H1 (cell line): ENCODE results near the gene SLC12A7. TPM values are rescaled to one million over a fixed set of nuclear protein-coding genes. Genes with fewer than 3 reads are reported as not detected.
A peak's percentile ranks its signal among the peaks of the same experiment; 100 is the strongest.
"Not testable (repeated sequence)": the region's sequence is repeated elsewhere in the genome, so short reads cannot be mapped to it uniquely, and the experiment has no call there.

Source experiments
- CTCF ChIA-PET: fragments of 300-600 bp; sonication (Branson Sonifier 250); formaldehyde crosslinking; loops from one replicate; lab custom pipeline; 2021; ENCODE audit not compliant: partially characterized antibody; lab: Charles Lee
- POLR2A ChIA-PET: fragments of 300-600 bp; sonication (Branson Sonifier 250); formaldehyde crosslinking; loops from one replicate; lab custom pipeline; 2021; ENCODE audit warnings: inconsistent platforms; ENCODE audit not compliant: partially characterized antibody; lab: Charles Lee
- DNase-seq, 2 experiments: peaks; one replicate each; pipeline versions ENCODE4 v3.0.0 to v3.0.0-alpha.2; 2010 to 2022; ENCODE audit warnings: low spot score in 2 of 2, low read depth in 1 of 2, mixed read lengths in 1 of 2
- FAIRE-seq: peaks from 2 replicates; lab custom pipeline; 2011; peaks lifted over from hg19 to GRCh38; lab: Jason Lieb, UNC
- H2AFZ ChIP-seq: 2 replicates; pipeline ENCODE4 v1.8.1; 2012; ENCODE audit warnings: low read length, inconsistent platforms
- H2AK5ac ChIP-seq: 2 replicates; pipeline ENCODE4 v1.6.1; 2013; ENCODE audit warnings: low read depth, low read length
- H2BK120ac ChIP-seq: replicated peaks from 2 replicates; pipeline ENCODE3; 2013; ENCODE audit warnings: low read depth, low read length, inconsistent platforms
- H2BK12ac ChIP-seq: 2 replicates; pipeline ENCODE4 v1.6.1; 2013; ENCODE audit warnings: low read depth, low read length
- H2BK15ac ChIP-seq: 2 replicates; pipeline ENCODE4 v1.6.1; 2013; ENCODE audit warnings: low read length
- H2BK20ac ChIP-seq: 2 replicates; pipeline ENCODE4 v1.6.1; 2013; ENCODE audit warnings: low read length
- H2BK5ac ChIP-seq: 2 replicates; pipeline ENCODE4 v1.6.1; 2013; ENCODE audit warnings: low read depth, low read length
- H3K14ac ChIP-seq: 2 replicates; pipeline ENCODE4 v1.6.1; 2013; ENCODE audit warnings: inconsistent platforms; ENCODE audit not compliant: insufficient read length
- H3K18ac ChIP-seq: 2 replicates; pipeline ENCODE4 v1.6.1; 2013; ENCODE audit warnings: low read length; ENCODE audit errors: extremely low read depth
- H3K23ac ChIP-seq: 2 replicates; pipeline ENCODE4 v1.6.1; 2013; ENCODE audit warnings: inconsistent platforms; ENCODE audit not compliant: insufficient read length
- H3K23me2 ChIP-seq: 2 replicates; pipeline ENCODE4 v1.6.1; 2013; ENCODE audit warnings: low read depth, low read length
- H3K27ac ChIP-seq: 2 replicates; pipeline ENCODE4 v1.6.1; 2011; ENCODE audit warnings: low read depth, low read length, inconsistent platforms
- H3K27me3 ChIP-seq, 4 experiments: replicated peaks in 1 of 4; 1 replicate in 1 of 4; 2 replicates in 3 of 4; pipeline versions ENCODE4 v1.6.1 to v1.8.1; 2011 to 2013; ENCODE audit warnings: low read length in 3 of 4, mild to moderate bottlenecking in 3 of 4, inconsistent platforms in 2 of 4, mixed read lengths in 2 of 4, moderate library complexity in 1 of 4; ENCODE audit not compliant: control insufficient read depth in 3 of 4, insufficient read depth in 3 of 4; ENCODE audit errors: extremely low read depth in 1 of 4
- H3K36me3 ChIP-seq, 4 experiments: 2 replicates each; pipeline versions ENCODE4 v1.6.1 to v1.8.1; 2011 to 2013; ENCODE audit warnings: mild to moderate bottlenecking in 4 of 4, low read length in 3 of 4, moderate library complexity in 2 of 4, control low read depth in 1 of 4, inconsistent platforms in 1 of 4; ENCODE audit not compliant: insufficient read depth in 4 of 4, control insufficient read depth in 2 of 4
- H3K4ac ChIP-seq: replicated peaks from 2 replicates; pipeline ENCODE3; 2013; ENCODE audit warnings: low read length, low read depth, mixed read lengths, inconsistent platforms; ENCODE audit not compliant: insufficient read length
- H3K4me1 ChIP-seq, 4 experiments: replicated peaks in 1 of 4; 1 replicate in 1 of 4; 2 replicates in 3 of 4; pipeline versions ENCODE4 v1.6.1 to v1.8.1; 2011 to 2013; ENCODE audit warnings: low read length in 3 of 4, inconsistent platforms in 2 of 4, mixed read lengths in 1 of 4; ENCODE audit not compliant: insufficient read depth in 4 of 4, control insufficient read depth in 3 of 4
- H3K4me2 ChIP-seq, 2 experiments: 2 replicates each; pipeline versions ENCODE4 v1.6.1 to v1.8.1; 2011 to 2013; ENCODE audit warnings: low read depth in 2 of 2, low read length in 2 of 2, control low read depth in 1 of 2, inconsistent platforms in 1 of 2, mild to moderate bottlenecking in 1 of 2; ENCODE audit not compliant: insufficient read depth in 1 of 2
- H3K4me3 ChIP-seq, 4 experiments: fragments of 200-600, 300-600 bp in 1 of 4; sonication (generic), shearing (Covaris generic), sonication (Bioruptor Twin) in 1 of 4; 2 replicates each; pipeline versions ENCODE4 v1.5.1 to v1.8.1; 2011 to 2016; ENCODE audit warnings: low read length in 4 of 4, low read depth in 3 of 4, control low read depth in 2 of 4, inconsistent platforms in 2 of 4, mild to moderate bottlenecking in 2 of 4, mixed read lengths in 1 of 4, moderate library complexity in 1 of 4; ENCODE audit not compliant: insufficient read depth in 2 of 4; ENCODE audit errors: extremely low read depth in 1 of 4
- H3K56ac ChIP-seq: replicated peaks from 2 replicates; pipeline ENCODE3; 2013; ENCODE audit warnings: low read depth, mild to moderate bottlenecking, mixed read lengths, low read length, inconsistent platforms; ENCODE audit not compliant: insufficient read length
- H3K79me1 ChIP-seq: 2 replicates; pipeline ENCODE4 v1.6.1; 2013; ENCODE audit warnings: low read depth, low read length, control low read depth
- H3K79me2 ChIP-seq, 2 experiments: 2 replicates each; pipeline versions ENCODE4 v1.6.1 to v1.8.1; 2012 to 2013; ENCODE audit warnings: low read length in 2 of 2, mild to moderate bottlenecking in 2 of 2, inconsistent platforms in 1 of 2; ENCODE audit not compliant: insufficient read depth in 2 of 2, control insufficient read depth in 1 of 2
- H3K9ac ChIP-seq, 4 experiments: replicated peaks in 1 of 4; 1 replicate in 1 of 4; 2 replicates in 3 of 4; pipeline versions ENCODE4 v1.6.1 to v1.8.1; 2011 to 2013; ENCODE audit warnings: low read depth in 3 of 4, low read length in 3 of 4, control low read depth in 2 of 4, mild to moderate bottlenecking in 2 of 4, moderate library complexity in 2 of 4, inconsistent platforms in 1 of 4; ENCODE audit errors: extremely low read depth in 1 of 4
- H3K9me3 ChIP-seq, 2 experiments: 2 replicates each; pipeline versions ENCODE4 v1.6.1 to v1.8.1; 2012 to 2013; ENCODE audit warnings: mild to moderate bottlenecking in 2 of 2, moderate library complexity in 2 of 2, control low read depth in 1 of 2, inconsistent platforms in 1 of 2, low read depth in 1 of 2, low read length in 1 of 2, mixed read lengths in 1 of 2; ENCODE audit not compliant: insufficient read depth in 2 of 2
- H4K20me1 ChIP-seq, 2 experiments: replicated peaks in 1 of 2; 2 replicates each; pipeline versions ENCODE3 to v1.8.1; 2011 to 2013; ENCODE audit warnings: inconsistent platforms in 2 of 2, low read length in 2 of 2, mild to moderate bottlenecking in 1 of 2; ENCODE audit not compliant: insufficient read depth in 2 of 2, control insufficient read depth in 1 of 2
- H4K5ac ChIP-seq: 2 replicates; pipeline ENCODE4 v1.6.1; 2013; ENCODE audit warnings: low read length, low read depth, mixed read lengths, inconsistent platforms; ENCODE audit not compliant: insufficient read length
- H4K8ac ChIP-seq: 2 replicates; pipeline ENCODE4 v1.8.0; 2013; ENCODE audit warnings: mild to moderate bottlenecking, moderate library complexity, low read length, inconsistent platforms; ENCODE audit not compliant: insufficient read depth; ENCODE audit errors: extremely low read depth
- H4K91ac ChIP-seq: replicated peaks from 2 replicates; pipeline ENCODE3; 2013; ENCODE audit warnings: low read length, mixed read lengths, inconsistent platforms; ENCODE audit not compliant: insufficient read length
- WGBS, 2 experiments: shearing (Covaris generic) in 1 of 2; methylation state at CpG; one replicate each; pipeline versions ENCODE4 v1.1.6 to v1.1.7; 2013 to 2015; ENCODE audit warnings: low lambda C conversion rate in 2 of 2, mixed read lengths in 2 of 2, inconsistent platforms in 1 of 2, low coverage in 1 of 2, missing lambda C conversion rate in 1 of 2; ENCODE audit not compliant: insufficient replicate concordance in 2 of 2, insufficient coverage in 1 of 2, insufficient read length in 1 of 2; ENCODE audit errors: extremely low coverage in 1 of 2, missing lambda C conversion rate in 1 of 2; 5-methylcytosine and 5-hydroxymethylcytosine counted together
- polyA plus RNA-seq, 7 experiments: library from polyadenylated mRNA; depleted of rRNA in 3 of 7; stranded (reverse) in 5 of 7; unstranded in 2 of 7; fragments of >200 nt in 5 of 7; fragments of 200-250 nt in 2 of 7; gene quantifications; 1 replicate in 5 of 7; 2 replicates in 1 of 7; 4 replicates in 1 of 7; pipeline versions ENCODE4 v1.2.1 to v1.2.3, GENCODE V29; 2011 to 2013; ENCODE audit warnings: missing spikeins in 2 of 7, mixed read lengths in 2 of 7
- total RNA-seq: library from RNA; stranded (reverse); fragmentation: NEBNext Ultra II Directional; extraction: Animal tissue kit (Norgen Biotek cat#: 25700); gene quantifications from 2 replicates; pipeline ENCODE4 v1.2.1, GENCODE V29; 2021

Gene SLC12A7
- total and polyA plus RNA-seq, 2 of the 8 experiments (the other 6 are each of a cell fraction or from before 2014, with no cell fraction given), result 23.5 to 39.7 TPM

- H3K4ac ChIP-seq, H2BK15ac ChIP-seq, H4K91ac ChIP-seq, H2BK120ac ChIP-seq, H3K4me3 ChIP-seq, H4K8ac ChIP-seq, H4K20me1 ChIP-seq, H2BK20ac ChIP-seq, DNase-seq, H3K36me3 ChIP-seq, H3K23me2 ChIP-seq, FAIRE-seq, H3K27ac ChIP-seq, H3K14ac ChIP-seq, H4K5ac ChIP-seq, H3K79me1 ChIP-seq, H3K4me1 ChIP-seq, H3K79me2 ChIP-seq, H2BK12ac ChIP-seq, H3K9ac ChIP-seq, H2AFZ ChIP-seq, POLR2A ChIA-PET, H3K9me3 ChIP-seq, H3K18ac ChIP-seq, H3K23ac ChIP-seq, H3K56ac ChIP-seq, H3K4me2 ChIP-seq, H2BK5ac ChIP-seq: not testable (repeated sequence)
- H2AK5ac ChIP-seq, result 0 out of 2 replicates have a peak overlapping the region, but pooled peaks have one; percentile 65
- WGBS, 2 experiments, result 87% methylated on average over 2 of the region's 2 CpGs; no CpG with 5 or more reads in 1 of the 2 experiments
- CTCF ChIA-PET, result interaction anchor here (1.1 kb wide), 1 partner anchor 11 kb away, joined by 3 read pairs; no protein-coding TSS in a partner anchor
- peaks cover 15 to 38% (median 32%) of the 10 kb centered on the region in 4 experiments for H3K27me3 ChIP-seq
Observed at GRCh38 chr5:1157461-1157986, 45.7 kb upstream of the SLC12A7 start.
